ENCODE data around the gene PDIA4.

- TF ChIP-seq CTCF (conservative IDR thresholded peaks at IDR 0.05 in 1 of 2, IDR thresholded peaks at IDR 0.05 in 1 of 2; ENCODE audit: low read depth in 1 of 2, low read length in 2 of 2) (no peak), EZH2 (IDR thresholded peaks at IDR 0.05; ENCODE audit: low read length, missing control alignments) (no peak)
These were observed 27.3 kb downstream of the PDIA4 start for GRCh38 chr7:149000961-149001360.

Measured in fibroblast of lung (primary cell).